Activated effector memory CD4-positive, alpha-beta T cell treated with Interleukin-2 at 50 U/mL for 16 hours (primary cell): ENCODE data around the gene TRMT6.

Source experiments
- DNase-seq: peaks from one replicate; pipeline ENCODE4 v3.0.0-alpha.2; 2020

Gene TRMT6, protein sequence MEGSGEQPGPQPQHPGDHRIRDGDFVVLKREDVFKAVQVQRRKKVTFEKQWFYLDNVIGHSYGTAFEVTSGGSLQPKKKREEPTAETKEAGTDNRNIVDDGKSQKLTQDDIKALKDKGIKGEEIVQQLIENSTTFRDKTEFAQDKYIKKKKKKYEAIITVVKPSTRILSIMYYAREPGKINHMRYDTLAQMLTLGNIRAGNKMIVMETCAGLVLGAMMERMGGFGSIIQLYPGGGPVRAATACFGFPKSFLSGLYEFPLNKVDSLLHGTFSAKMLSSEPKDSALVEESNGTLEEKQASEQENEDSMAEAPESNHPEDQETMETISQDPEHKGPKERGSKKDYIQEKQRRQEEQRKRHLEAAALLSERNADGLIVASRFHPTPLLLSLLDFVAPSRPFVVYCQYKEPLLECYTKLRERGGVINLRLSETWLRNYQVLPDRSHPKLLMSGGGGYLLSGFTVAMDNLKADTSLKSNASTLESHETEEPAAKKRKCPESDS

GRCh38 chr20:5950271-5951031 is at the start of gene TRMT6, which contains the start of gene MCM8:
Gene TRMT6 (minus strand): TSS chr20:5950533. CDS start chr20:5950405, 128 bp downstream.
Gene MCM8 (plus strand): TSS chr20:5950652. CDS start chr20:5952016, 1,364 bp downstream.
- DNase-seq, result peak; percentile 94

- DNase-seq, result no peak
Measured at GRCh38 chr20:5999783-6000182, 49.5 kb upstream of the TRMT6 start.

DNA sequence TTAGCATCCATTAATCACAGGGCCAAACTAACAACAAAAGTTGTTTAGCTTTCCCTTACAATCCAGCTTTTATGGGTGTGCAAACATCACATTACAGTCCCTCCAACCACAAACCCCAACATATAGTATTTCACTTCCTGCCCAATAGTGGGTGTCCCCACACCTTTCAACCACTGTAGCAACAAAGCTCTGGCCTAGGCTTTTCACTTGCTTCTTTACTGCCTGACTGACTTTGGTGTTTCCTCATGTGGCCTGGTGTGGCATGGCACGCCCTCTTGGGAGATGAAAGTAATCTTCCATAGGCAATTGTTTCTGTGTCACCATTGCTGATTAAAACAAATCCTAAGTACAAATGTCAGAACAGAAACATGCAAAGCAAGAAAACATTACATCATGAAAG is 46.4 kb upstream of the TRMT6 start:
- no peak for DNase-seq

DNA sequence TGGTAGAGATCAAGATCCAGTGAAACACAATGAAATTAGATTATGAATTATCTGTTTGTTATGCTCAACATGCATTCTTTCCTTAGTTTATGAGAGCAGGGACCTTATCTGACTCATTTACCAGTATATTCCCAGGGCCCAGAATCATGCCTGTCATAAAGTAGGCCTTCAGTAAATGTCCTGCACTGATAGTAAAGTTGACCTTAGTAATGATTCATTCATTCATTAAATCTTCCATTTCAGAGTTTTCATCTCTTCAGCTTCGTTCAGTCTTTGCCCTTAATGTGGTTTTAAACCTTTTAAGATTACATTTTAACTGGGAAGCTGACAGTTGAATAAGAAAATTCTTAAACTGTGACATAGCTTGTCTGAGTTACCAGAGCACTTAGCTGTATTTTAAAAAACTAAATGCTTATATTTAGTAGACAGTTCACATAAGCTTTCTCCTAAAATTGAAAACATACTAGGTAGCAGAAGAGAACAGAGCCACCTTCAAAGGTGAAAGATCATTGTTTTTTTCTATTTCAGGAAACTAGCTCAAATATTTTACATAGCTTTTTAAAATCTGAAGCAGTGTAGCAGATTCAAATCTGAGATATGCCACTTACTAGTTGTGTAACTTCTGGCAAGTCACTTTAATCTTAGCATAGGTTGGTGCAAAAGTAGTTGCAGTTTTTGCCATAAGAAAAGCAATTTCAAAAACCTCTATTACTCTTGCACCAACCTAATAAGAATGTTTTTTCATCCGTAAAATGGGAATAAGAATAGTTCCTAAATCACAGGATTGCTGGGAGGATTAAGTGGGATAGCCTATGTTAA is 41.5 kb upstream of the TRMT6 start:
- DNase-seq, result no peak

- no peak for DNase-seq
Measured at GRCh38 chr20:5990946-5991345, 40.6 kb upstream of the TRMT6 start.

- DNase-seq, result no peak
Measured at GRCh38 chr20:5989539-5989938, 39.2 kb upstream of the TRMT6 start.

GRCh38 chr20:5987383-5987782 is 37.0 kb upstream of the TRMT6 start:
- DNase-seq, result no peak

DNA sequence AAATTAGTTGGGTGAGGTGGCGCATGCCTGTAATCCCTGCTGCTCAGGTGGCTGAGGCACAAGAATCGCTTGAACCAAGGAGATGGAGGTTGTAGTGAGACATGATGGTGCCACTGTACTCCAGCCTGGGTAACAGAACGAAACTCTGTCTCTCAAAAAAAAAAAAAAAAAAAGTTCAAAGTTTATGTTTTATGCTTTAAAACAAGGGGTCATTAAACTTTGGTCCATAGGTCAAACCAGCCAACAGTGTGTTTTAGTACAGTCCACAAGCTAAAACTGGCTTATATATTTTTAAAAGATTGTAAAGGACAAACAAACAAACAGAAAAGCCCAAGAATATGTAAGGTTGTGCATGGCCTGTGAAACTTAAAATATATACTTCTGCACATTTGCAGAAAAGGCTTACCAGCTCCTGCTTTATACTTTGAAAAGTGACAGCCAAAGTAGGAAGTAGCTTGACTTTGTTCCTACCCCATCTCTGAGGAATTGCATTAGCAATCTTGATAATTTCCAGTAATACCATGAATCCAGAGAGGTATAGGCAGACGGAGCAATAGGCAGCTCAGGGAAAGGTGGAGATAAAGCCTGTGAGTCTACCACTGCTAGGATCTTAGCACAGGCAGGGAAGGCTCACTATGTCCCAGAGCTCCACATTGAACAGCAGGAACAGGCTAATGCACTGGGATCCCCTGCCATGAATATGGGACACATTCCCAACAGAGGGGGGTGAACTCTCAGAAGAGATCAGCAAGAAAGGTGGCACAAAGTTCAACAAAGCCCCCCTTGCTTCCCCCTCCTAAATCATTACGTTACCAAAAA is 30.6 kb upstream of the TRMT6 start:
- DNase-seq, result no peak

DNA sequence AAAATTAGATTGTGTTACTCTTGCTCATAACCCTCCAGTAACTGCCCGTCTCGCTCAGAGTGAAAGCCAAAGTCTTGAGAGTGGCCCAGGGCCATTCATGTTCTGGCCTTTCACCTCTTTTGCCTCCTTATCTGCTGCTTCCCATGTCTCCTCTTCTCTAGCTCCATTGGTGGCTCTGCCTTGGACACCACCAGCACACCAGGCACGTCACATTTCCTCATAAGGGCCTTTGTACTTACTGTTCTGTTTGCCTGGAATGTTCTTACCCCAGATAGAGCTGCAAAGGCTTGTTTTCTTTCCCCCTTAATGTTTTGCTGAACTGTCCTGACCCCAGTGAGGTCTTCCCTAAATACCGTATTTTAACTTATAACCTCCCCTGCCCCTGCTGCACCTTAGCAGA is 29.5 kb upstream of the TRMT6 start:
- DNase-seq, result no peak

DNA sequence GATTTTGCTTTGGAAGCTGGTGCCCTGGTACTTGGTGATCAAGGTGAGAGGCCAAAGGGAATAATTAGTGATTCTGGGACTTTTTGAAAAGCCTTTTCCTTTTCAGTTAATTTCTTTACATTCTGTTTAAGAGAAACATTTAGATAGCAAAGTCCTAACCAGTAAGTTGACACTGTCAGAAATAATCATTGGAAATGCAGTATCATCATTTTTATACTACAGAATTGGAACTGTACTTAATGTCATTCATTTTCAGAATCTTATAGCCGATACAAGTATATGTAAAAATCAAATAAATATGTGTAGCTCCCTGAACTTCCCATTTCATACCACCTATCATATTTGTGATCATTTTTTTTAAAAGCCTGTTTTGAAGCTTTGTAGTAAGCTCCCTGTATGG is 27.6 kb upstream of the TRMT6 start:
- no peak for DNase-seq

- no peak for DNase-seq
Measured at GRCh38 chr20:5977223-5977622, 26.9 kb upstream of the TRMT6 start.

- DNase-seq, result no peak
Measured at GRCh38 chr20:5975778-5976177, 25.4 kb upstream of the TRMT6 start.

GRCh38 chr20:5974531-5974930 is 24.2 kb upstream of the TRMT6 start:
- no peak for DNase-seq

DNA sequence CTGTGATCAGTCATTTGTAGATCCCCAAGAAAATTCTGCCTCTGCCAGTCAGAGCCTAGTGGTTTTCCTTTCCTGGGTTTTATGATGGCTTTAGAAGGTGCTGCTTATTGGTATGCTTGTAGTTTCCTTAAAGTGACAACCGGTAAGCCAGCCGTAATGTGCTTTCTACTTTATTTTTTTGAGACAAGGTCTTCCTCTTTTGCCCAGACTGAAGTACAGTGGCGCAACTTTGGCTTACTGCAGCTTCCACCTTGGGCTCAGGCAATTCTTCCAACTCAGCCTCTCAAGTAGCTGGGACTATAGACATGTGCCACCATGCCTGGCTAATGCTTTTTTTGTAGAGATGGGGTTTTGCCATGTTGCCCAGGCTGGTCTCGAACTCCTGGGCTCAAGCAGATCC is 23.6 kb upstream of the TRMT6 start:
- no peak for DNase-seq

DNA sequence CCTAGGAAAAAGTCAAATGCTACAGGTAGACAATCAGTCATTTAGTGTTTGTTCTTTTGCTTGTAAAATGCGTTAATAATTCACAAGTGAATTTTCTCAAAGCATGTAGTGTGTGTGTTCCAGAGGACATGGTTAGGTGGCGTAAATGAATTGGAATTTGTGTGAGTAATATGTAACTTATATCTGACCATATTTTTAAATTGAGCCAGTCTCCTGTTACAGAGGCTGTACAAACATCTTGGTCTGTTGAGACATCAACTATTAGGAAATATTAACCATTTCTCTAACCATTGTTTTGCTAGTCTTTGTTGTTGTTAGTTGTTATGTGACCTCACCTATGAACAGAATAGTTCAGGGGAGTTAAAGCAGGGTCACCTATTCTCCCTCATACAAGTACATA is 22.8 kb upstream of the TRMT6 start:
- no peak for DNase-seq

- DNase-seq, result no peak
Measured at GRCh38 chr20:5971203-5971602, 20.9 kb upstream of the TRMT6 start.

- DNase-seq, result no peak
Measured at GRCh38 chr20:5970381-5970780, 20.0 kb upstream of the TRMT6 start.

GRCh38 chr20:5969940-5970339 is 19.6 kb upstream of the TRMT6 start:
- DNase-seq, result no peak

DNA sequence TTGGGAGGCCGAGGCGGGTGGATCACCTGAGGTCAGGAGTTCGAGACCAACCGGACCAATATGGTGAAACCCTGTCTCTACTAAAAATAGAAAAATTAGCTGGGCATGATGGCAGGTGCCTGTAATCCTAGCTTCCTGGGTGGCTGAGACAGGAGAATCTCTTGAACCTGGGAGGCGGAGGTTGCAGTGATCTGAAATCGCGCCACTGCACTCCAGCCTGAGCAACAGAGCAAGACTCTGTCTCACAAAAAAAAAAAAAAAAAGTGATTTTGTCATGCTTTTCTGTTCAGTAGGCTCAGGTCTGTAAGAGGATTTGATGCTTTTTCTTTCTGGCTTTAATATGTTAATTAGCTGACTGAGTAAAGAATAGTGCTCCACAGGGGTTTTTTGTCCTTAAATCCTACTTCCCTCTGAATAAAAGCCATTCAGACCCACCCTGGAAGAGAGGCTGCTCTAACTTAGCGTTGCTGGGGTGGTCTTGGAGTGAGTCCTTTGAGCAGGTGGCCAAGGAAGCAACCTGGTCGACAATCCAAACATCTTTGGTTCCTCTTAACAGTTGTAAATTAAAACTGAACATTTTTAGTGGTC is 19.1 kb upstream of the TRMT6 start:
- DNase-seq, result no peak

DNA sequence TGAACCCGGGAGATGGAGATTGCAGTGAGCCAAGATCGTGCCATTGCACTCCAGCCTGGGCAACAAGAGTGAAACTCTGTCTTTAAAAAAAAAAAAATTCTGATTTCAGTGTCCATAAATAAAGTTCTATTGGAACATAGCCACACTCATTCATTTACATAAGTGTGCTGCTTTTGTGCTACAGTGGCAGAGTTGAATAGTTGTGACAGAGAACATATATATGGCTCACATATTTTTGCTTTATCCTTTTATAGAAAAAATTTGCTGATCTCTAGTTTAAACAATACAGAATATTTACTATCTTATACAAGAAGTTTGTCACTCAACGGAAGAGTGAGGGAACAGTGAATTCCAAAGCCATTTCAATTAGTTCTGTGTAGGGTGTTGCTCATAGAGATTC is 18.1 kb upstream of the TRMT6 start:
- DNase-seq, result no peak

GRCh38 chr20:5967469-5967868 is 17.1 kb upstream of the TRMT6 start:
- DNase-seq, result no peak

DNA sequence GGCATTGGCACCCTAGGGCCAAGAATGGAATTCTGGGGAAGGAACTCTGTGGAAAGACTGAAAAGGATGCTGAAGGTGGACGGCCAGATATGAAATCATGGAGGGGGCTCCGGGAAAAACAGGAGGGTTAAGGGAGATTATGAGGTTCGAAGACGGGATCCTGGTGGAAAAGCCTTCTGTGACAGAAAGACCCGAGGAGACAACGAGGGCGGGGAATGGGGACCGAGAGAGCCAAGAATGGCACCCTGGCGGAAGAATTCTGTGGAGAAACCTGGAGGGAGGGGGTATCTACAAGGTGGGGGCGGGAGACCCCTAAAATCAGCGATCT is 426 bp downstream of the TRMT6 start:
- DNase-seq, result no peak
